HPDE6-E6E7 (cell line): Measurements from ENCODE around the gene ZNFX1.
"Not testable (repeated sequence)": the region's sequence is repeated elsewhere in the genome, so short reads cannot be mapped to it uniquely, and the experiment has no call there.

ENCODE experiments used
- DNase-seq: peaks from one replicate; pipeline ENCODE4 v3.0.0; 2011; ENCODE audit warnings: missing footprints; ENCODE audit errors: extremely low spot score

ZNFX1 gene

GRCh38 chr20:49248301-49248700 lies 29.6 kb downstream of the ZNFX1 start:
- no peak for DNase-seq

- no peak for DNase-seq
Measured at GRCh38 chr20:49247792-49248191, 30.1 kb downstream of the ZNFX1 start.

- DNase-seq = no peak
Measured at GRCh38 chr20:49247169-49247723, 30.6 kb downstream of the ZNFX1 start.

GRCh38 chr20:49245921-49246740 lies 31.7 kb downstream of the ZNFX1 start:
- peak; percentile 84 for DNase-seq

GRCh38 chr20:49237531-49237930 lies 40.3 kb downstream of the ZNFX1 start:
- DNase-seq = no peak

- DNase-seq = no peak
Measured at GRCh38 chr20:49236301-49236700, 41.6 kb downstream of the ZNFX1 start.

- DNase-seq = no peak
Measured at GRCh38 chr20:49234831-49235230, 43.0 kb downstream of the ZNFX1 start.

- no peak for DNase-seq
Measured at GRCh38 chr20:49233226-49233625, 44.6 kb downstream of the ZNFX1 start.

GRCh38 chr20:49231471-49231870 lies 46.4 kb downstream of the ZNFX1 start:
- no peak for DNase-seq

- no peak for DNase-seq
Measured at GRCh38 chr20:49230561-49231133, 47.2 kb downstream of the ZNFX1 start.

- DNase-seq = no peak
Measured at GRCh38 chr20:49230021-49230420, 47.8 kb downstream of the ZNFX1 start.

- DNase-seq = no peak
Measured at GRCh38 chr20:49229381-49229780, 48.5 kb downstream of the ZNFX1 start.

GRCh38 chr20:49228676-49229075 lies 49.2 kb downstream of the ZNFX1 start:
- DNase-seq = no peak

GRCh38 chr20:49225896-49226295 lies 52.0 kb downstream of the ZNFX1 start:
- DNase-seq = no peak

- DNase-seq = no peak
Measured at GRCh38 chr20:49219924-49220831, 57.7 kb downstream of the ZNFX1 start.

GRCh38 chr20:49219091-49219923 lies 58.5 kb downstream of the ZNFX1 start, which contains the start of gene DDX27:
Gene DDX27, plus strand, starts transcription at chr20:49219416. Its CDS starts 33 bp downstream, at chr20:49219449.
- DNase-seq = peak; percentile 99

- DNase-seq = not testable (repeated sequence)
Measured at GRCh38 chr20:49218739-49219090, 59.1 kb downstream of the ZNFX1 start.

GRCh38 chr20:49216991-49217578 lies 60.8 kb downstream of the ZNFX1 start:
- peak; percentile 96 for DNase-seq

GRCh38 chr20:49215232-49215631 lies 62.6 kb downstream of the ZNFX1 start:
- DNase-seq = no peak

- no peak for DNase-seq
Measured at GRCh38 chr20:49214571-49214970, 63.3 kb downstream of the ZNFX1 start.

GRCh38 chr20:49210757-49211110 lies 67.1 kb downstream of the ZNFX1 start:
- no peak for DNase-seq
